ENCODE results near the gene CACNA1S.

The CACNA1S gene

DNA sequence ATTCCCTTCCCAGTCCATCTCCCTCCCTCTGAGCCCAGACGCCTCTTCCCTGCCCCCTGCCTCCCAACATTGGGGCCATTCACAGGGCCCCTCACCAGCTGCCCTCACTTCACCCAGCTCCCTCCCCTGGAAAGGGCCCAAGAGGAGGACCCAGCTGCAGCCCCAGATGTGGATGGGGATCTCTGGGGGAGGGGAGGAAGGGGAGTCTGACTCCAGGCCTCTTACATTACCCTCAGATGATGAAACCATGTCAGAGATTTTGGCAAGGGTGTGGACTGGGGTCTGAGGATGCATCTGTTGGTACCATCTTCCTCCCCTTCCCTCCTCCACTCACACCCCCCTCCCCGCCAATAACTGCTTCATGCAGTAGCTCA, 87.6 kb downstream of the CACNA1S start:
- FAIRE-seq: no peak

DNA sequence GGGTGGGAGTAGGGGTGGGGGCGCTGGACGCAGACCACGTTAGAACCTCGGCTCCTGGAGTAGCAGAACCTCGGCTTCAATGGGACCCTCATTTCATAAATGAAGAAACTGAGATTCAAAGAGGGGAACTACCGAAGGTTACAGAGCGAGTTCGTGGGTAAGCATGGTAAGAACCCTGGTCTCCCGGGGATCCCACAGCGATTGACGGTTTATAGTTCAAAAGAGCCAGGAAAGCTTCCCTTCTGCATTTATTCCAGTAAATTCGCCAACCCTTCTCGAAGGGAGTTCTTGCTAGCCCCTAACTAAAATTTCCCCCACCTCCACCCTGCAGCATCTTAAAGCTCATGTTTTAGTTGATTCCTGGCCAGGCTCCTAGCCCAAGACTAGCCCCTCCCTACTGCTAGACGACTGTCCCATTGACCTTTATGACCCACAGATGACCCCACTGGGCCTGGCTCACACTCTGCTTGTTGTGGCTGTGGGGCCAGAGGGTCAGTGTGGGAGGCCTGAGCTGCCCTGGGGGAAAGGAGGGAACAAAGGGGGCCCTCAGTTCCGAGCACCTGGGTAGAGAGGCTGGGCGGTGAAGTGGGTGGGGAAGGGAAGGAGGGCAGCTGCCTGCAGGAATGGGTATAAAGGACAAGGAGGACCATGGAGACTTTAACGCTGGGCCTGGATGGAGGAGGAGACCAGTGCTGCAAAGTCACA, 88.2 kb downstream of the CACNA1S start:
- FAIRE-seq: no peak

DNA sequence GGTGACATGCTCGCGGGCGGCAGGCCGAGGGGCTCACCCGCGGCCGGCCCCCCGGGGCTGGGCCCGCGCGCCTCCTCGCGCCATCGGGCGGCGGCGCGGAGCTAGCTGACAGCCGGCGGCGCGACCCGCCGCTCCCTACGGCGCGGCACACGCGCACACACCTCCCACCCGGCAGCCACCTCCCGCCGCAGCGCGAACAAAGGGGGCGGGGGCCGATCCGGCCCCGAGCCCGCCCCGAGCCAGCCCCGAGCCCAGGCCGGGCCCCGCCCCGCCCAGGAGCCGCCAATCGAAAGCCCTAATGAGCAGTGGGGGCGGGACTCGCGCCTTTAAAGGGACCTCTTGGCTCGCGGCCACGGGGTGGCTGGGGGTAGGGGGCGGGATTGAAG, 88.7 kb downstream of the CACNA1S start, which contains the start of gene KIF21B:
KIF21B (minus strand) TSS at position 198 of the 386 bp plus-strand sequence. CDS start 331 bp downstream, outside the sequence.
- FAIRE-seq: no peak

DNA sequence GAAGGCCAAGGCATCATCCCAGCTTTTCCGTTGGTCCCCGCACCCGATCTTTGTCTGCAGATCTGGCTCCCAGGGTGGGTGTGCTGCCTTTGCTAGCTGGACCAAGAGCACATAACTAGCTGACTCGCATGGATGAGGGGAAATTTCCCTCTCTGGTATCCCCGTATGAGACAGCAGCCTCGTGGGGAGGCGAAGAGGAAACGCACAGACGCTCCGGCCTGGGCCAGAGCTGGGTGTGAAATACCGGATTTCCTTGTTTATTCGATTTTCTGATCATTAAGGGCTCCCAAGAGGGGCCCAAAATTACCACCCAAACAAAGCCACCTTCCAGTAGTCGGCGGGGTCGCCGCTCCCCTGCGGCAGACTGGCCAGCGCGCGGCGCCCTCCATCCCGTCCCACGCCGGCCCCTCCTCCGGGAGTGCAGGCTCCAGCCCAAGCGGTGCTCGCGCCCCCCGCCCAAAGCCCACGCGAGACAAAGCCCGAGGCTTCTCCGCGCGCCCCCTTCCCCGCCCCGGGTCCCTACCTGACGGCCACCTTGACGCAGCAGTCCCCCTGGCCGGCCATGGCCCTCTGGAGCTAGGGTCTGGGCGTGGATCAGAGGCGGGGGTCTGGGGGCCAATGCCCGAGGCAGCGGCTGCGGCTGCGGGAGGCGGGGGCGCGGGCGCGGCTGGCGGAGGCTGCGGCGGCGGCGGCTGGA, 89.3 kb downstream of the CACNA1S start:
- no peak for FAIRE-seq

GRCh38 chr1:201022493-201022819, 89.8 kb downstream of the CACNA1S start:
- FAIRE-seq: no peak

- no peak for FAIRE-seq
Measured at GRCh38 chr1:201021630-201022492, 90.4 kb downstream of the CACNA1S start.

DNA sequence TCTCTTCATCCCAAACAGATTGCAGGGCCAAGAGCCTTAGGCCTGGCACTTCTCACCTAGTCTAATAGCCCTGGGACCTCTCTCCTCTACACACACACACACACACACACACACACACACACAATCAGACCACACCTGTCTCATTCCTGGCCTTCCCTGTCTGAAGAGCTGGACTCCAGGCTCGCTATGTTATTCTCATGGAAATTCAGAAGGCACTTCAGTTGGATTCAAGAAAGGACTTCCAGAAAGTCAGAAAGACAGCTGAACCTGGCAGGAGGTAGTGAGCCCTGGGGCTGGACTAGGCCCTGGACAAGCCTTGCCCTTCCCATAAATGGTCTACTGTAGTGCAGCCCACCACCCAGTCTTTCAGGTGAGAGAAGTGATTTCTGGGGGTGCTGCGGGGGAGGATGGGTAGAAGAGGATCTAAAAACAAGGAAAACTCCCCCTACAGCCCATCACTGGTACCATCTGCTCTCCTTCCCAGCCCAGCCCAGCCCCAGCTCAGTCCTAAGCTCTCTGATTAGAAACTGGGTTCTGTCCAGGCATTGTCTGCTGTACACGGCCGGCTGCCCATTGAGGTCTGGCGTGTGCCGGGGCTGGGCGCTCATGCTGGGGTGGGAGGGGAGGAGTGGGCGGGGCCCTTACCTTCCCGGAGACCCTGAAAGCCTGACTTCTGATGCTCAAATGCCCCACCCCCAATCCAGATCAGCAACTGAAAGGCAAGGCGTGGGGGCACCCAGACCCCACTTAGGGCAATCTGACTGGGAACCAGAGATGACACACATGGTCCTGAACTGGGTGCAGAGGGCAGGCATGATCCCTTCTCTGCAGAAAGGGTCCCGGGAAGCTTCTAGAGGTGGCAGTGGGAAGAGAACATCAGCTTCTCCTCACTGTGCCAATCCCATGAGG, 91.3 kb downstream of the CACNA1S start:
- FAIRE-seq: no peak

DNA sequence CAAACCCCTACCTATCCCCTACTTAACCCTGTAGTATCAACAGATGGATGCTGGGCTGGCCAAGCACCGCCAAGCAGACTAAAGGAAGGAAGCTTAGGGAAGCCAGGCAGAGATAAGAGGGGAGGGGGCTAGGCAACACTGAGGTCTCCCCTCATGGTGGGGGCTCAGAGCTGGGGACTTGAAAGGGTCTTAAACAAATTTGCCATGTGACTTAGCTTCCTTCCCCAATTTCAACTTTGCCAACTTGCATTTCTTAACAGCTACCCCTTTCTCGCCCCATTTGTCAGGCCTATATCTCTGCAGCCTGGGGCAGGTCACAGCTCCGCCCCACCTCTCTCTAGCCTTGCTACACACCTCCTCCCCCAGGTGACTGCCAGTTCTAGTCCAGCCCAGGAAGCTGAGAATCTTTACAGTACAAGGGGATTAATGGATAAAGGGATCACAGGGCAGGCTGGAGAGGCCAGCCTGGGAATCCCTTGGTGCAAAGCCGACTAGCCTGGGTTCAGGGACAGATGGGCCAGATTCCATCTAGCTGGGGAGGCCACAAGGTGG, 92.1 kb downstream of the CACNA1S start:
- FAIRE-seq: no peak

DNA sequence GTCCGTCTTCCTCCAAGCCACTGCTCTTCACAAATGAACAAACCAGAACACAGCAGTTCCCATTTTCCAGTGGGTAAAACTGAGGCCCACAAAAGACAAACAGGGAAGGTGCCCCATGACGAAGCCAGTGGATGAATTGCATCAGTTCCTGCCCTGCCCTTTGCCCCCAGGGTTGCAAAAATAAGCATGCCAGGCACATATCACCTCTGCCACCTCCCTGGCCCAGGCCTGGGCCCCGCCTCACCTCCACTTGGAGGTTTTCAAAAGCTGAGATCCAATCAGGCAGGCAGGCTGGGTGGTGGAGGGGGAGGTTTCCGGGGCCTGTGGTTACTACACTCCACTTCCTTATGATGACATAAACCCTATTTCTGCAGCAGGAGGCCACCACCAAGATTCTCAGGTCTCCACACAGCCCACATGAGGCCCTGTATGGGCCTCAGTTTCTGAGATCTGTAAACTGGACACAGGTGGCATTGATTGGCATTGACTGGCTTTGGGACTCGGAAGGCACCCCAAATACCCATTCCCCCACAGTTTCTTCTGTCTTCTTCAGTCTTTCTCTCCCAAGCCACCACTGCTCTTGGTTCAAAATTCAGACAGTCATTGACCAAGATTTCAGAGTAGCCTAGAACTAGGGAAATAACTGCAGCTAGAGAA, 92.8 kb downstream of the CACNA1S start:
- no peak for FAIRE-seq

GRCh38 chr1:201017828-201018163, 94.4 kb downstream of the CACNA1S start:
- no peak for FAIRE-seq

GRCh38 chr1:201016943-201017827, 95.0 kb downstream of the CACNA1S start:
- no peak for FAIRE-seq

GRCh38 chr1:201016211-201016651, 96.0 kb downstream of the CACNA1S start:
- no peak for FAIRE-seq

DNA sequence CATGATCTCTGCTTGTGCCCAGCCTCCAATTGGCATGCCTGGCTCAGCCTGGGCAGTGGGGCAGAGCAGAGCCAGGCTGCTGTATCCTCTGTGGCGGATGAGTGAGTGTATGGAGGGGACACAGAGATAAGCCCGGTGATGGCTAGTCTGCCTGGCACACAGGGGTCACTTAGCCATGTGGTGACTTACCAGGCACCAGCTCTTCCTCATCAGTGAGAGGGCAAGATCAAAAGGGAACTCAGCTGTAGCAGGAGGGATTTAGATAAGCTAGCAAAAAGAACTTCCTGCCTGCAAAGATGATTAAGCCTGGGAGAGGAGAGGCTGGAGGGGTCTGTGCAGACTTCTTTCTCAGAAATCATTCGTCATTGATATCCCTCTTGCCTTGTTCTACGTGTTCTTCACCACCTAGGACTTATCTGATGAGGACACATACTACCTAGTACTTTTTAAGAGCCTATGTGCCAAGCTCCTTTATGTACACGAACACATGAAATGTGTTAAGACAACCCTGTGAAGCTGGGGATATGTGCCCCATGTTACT, 96.6 kb downstream of the CACNA1S start:
- no peak for FAIRE-seq

- FAIRE-seq: no peak
Measured at GRCh38 chr1:201014816-201015200, 97.4 kb downstream of the CACNA1S start.

- no peak for FAIRE-seq
Measured at GRCh38 chr1:201013991-201014815, 98.0 kb downstream of the CACNA1S start.

DNA sequence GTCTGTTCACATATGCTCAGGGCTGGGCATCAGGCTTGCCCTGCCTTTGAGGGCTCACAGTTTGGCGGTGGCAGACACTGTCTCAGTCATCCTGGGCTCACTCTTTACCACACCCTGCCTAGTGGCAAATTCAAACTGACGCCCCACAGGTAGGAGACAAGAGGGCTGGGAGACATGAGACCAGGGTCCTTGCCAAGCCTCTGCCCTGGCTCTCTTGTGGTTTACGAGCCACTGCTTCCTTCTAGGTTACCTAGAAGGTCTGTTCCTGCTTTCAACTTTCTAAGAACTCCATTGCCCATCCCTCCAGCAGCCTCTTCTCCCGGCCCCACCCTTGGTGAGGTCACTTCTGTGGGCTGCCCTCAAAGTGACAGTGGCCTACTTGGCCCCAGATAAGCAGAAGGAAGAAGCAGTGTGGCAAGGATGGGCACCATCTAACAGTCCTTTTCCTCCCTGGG, 99.2 kb downstream of the CACNA1S start:
- no peak for FAIRE-seq

GRCh38 chr1:201011616-201012015, 100.6 kb downstream of the CACNA1S start:
- FAIRE-seq: no peak

GRCh38 chr1:201009962-201010645, 102.1 kb downstream of the CACNA1S start:
- FAIRE-seq: no peak
